ENCODE results near the gene MRPL20.

The MRPL20 gene

GRCh38 chr1:1360506-1361169 lies 46.5 kb downstream of the MRPL20 start:
- no peak for DNase-seq (ENCODE audit: low read depth)
- no peak overlapping the region for H3K4me3 ChIP-seq (ENCODE audit: low read depth, low read length)
- TF ChIP-seq MYC (IDR thresholded peaks at IDR 0.05; ENCODE audit: low read depth, low read length) (no peak), MAX (IDR thresholded peaks at IDR 0.05; ENCODE audit: low read depth, low read length) (no peak), CTCF (IDR thresholded peaks at IDR 0.05; ENCODE audit: low read depth, low read length) (no peak)

- H3K4me3 ChIP-seq (ENCODE audit: low read depth, low read length), result no peak overlapping the region
- no peak for DNase-seq (ENCODE audit: low read depth)
- TF ChIP-seq CTCF (IDR thresholded peaks at IDR 0.05; ENCODE audit: low read depth, low read length) (no peak), MYC (IDR thresholded peaks at IDR 0.05; ENCODE audit: low read depth, low read length) (no peak), MAX (IDR thresholded peaks at IDR 0.05; ENCODE audit: low read depth, low read length) (no peak)
Observed at GRCh38 chr1:1359664-1360468, 47.2 kb downstream of the MRPL20 start.

- TF ChIP-seq MYC (IDR thresholded peaks at IDR 0.05; ENCODE audit: low read depth, low read length) (no peak), CTCF (IDR thresholded peaks at IDR 0.05; ENCODE audit: low read depth, low read length) (no peak), MAX (IDR thresholded peaks at IDR 0.05; ENCODE audit: low read depth, low read length) (no peak), POLR2A (IDR thresholded peaks at IDR 0.05; ENCODE audit: extremely low read depth, insufficient read length) (no peak)
- DNase-seq (ENCODE audit: low read depth), result no peak
- H3K4me3 ChIP-seq (ENCODE audit: low read depth, low read length), result no peak overlapping the region
Observed at GRCh38 chr1:1359308-1359663, 47.8 kb downstream of the MRPL20 start.

- no peak within 1 kb of the TSS for H3K4me3 ChIP-seq (ENCODE audit: low read depth, low read length)
- TF ChIP-seq MAX (IDR thresholded peaks at IDR 0.05; ENCODE audit: low read depth, low read length), result no peak
- no peak for TF ChIP-seq POLR2A (IDR thresholded peaks at IDR 0.05; ENCODE audit: extremely low read depth, insufficient read length)
- no peak for TF ChIP-seq CTCF (IDR thresholded peaks at IDR 0.05; ENCODE audit: low read depth, low read length)
- TF ChIP-seq MYC (IDR thresholded peaks at IDR 0.05; ENCODE audit: low read depth, low read length), result no peak
- DNase-seq (ENCODE audit: low read depth), result no peak
Observed at GRCh38 chr1:1358433-1359271, 48.4 kb downstream of the MRPL20 start, which contains the start of gene MXRA8. Gene MXRA8 (minus strand): TSS chr1:1358555. CDS start chr1:1358504, 51 bp downstream.

- TF ChIP-seq POLR2A (IDR thresholded peaks at IDR 0.05; ENCODE audit: extremely low read depth, insufficient read length) (no peak), MAX (IDR thresholded peaks at IDR 0.05; ENCODE audit: low read depth, low read length) (no peak), CTCF (IDR thresholded peaks at IDR 0.05; ENCODE audit: low read depth, low read length) (no peak), MYC (IDR thresholded peaks at IDR 0.05; ENCODE audit: low read depth, low read length) (no peak)
- no peak for DNase-seq (ENCODE audit: low read depth)
- H3K4me3 ChIP-seq (ENCODE audit: low read depth, low read length), result no peak overlapping the region
Observed at GRCh38 chr1:1357871-1358432, 49.1 kb downstream of the MRPL20 start.
